Measurements from ENCODE around the gene IFI44. TPM values are rescaled to one million over a fixed set of nuclear protein-coding genes. Genes with fewer than 3 reads are reported as not detected.

The IFI44 gene
- total and polyA plus RNA-seq, 4 donors: 5.9 to 17.9 (median 9.7) TPM

- TF ChIP-seq RXRA (IDR thresholded peaks at IDR 0.05) (peak in 1 of 2 donors; percentile 35), JUND (IDR thresholded peaks at IDR 0.05) (no peak), HNF4A (conservative IDR thresholded peaks at IDR 0.05) (peak; percentile 28 to 51), RAD21 (IDR thresholded peaks at IDR 0.05) (peak in 1 of 2 donors; percentile 12), SP1 (IDR thresholded peaks at IDR 0.05) (peak; percentile 60)
- Histone ChIP-seq H3K4me1 (ENCODE audit: control insufficient read depth in 4 of 4, insufficient read depth in 4 of 4, low read length in 3 of 4) (peaks cover 4 to 14% (median 13%) of the 10 kb centered on the region in 4 donors), H3K36me3 (ENCODE audit: control insufficient read depth in 4 of 4, insufficient read depth in 3 of 4, low read depth in 1 of 4, low read length in 3 of 4) (no peaks in the 10 kb centered on the region), H3K27me3 (ENCODE audit: control insufficient read depth in 4 of 4, insufficient read depth in 4 of 4, low read length in 3 of 4) (no peaks in the 10 kb centered on the region), H3K9me3 (ENCODE audit: control insufficient read depth in 4 of 4, low read length in 3 of 4) (no peaks in the 10 kb centered on the region), H3K27ac (ENCODE audit: low read depth in 1 of 2, low read length in 2 of 2) (no peak overlapping the region), H3K9ac (ENCODE audit: low read depth in 1 of 2, low read length in 2 of 2) (no peak overlapping the region), H3K4me3 (ENCODE audit: low read depth in 1 of 3, low read length in 3 of 3) (no peak overlapping the region)
- no peak for DNase-seq (ENCODE audit: low spot score)
- WGBS: 96% methylated on average over 1 of the region's 1 CpG
Measured at GRCh38 chr1:78687315-78687714, 37.7 kb downstream of the IFI44 start.

- DNase-seq (ENCODE audit: low spot score): no peak
- no peaks in the 10 kb centered on the region for H3K36me3 ChIP-seq (ENCODE audit: control insufficient read depth in 4 of 4, insufficient read depth in 3 of 4, low read depth in 1 of 4, low read length in 3 of 4)
- no peaks in the 10 kb centered on the region for H3K27me3 ChIP-seq (ENCODE audit: control insufficient read depth in 4 of 4, insufficient read depth in 4 of 4, low read length in 3 of 4)
- peaks cover 4 to 14% (median 13%) of the 10 kb centered on the region in 4 donors for H3K4me1 ChIP-seq (ENCODE audit: control insufficient read depth in 4 of 4, insufficient read depth in 4 of 4, low read length in 3 of 4)
- WGBS: 82% methylated on average over 2 of the region's 2 CpGs
- H3K4me3 ChIP-seq (ENCODE audit: low read depth in 1 of 3, low read length in 3 of 3): no peak overlapping the region
- TF ChIP-seq ZBTB33 (IDR thresholded peaks at IDR 0.05) (no peak), RXRA (IDR thresholded peaks at IDR 0.05) (no peak), JUND (IDR thresholded peaks at IDR 0.05) (no peak)
- H3K9me3 ChIP-seq (ENCODE audit: control insufficient read depth in 4 of 4, low read length in 3 of 4): no peaks in the 10 kb centered on the region
- H3K9ac ChIP-seq (ENCODE audit: low read depth in 1 of 2, low read length in 2 of 2): no peak overlapping the region
- no peak overlapping the region for H3K27ac ChIP-seq (ENCODE audit: low read depth in 1 of 2, low read length in 2 of 2)
Measured at GRCh38 chr1:78687914-78688313, 38.3 kb downstream of the IFI44 start.

GRCh38 chr1:78688697-78689096 is 39.1 kb downstream of the IFI44 start:
- Histone ChIP-seq H3K27ac (ENCODE audit: low read depth in 1 of 2, low read length in 2 of 2) (no peak overlapping the region), H3K4me3 (ENCODE audit: low read depth in 1 of 3, low read length in 3 of 3) (no peak overlapping the region), H3K36me3 (ENCODE audit: control insufficient read depth in 4 of 4, insufficient read depth in 3 of 4, low read depth in 1 of 4, low read length in 3 of 4) (no peaks in the 10 kb centered on the region), H3K4me1 (ENCODE audit: control insufficient read depth in 4 of 4, insufficient read depth in 4 of 4, low read length in 3 of 4) (peaks cover 4 to 14% (median 13%) of the 10 kb centered on the region in 4 donors), H3K9ac (ENCODE audit: low read depth in 1 of 2, low read length in 2 of 2) (no peak overlapping the region), H3K9me3 (ENCODE audit: control insufficient read depth in 4 of 4, low read length in 3 of 4) (no peaks in the 10 kb centered on the region), H3K27me3 (ENCODE audit: control insufficient read depth in 4 of 4, insufficient read depth in 4 of 4, low read length in 3 of 4) (no peaks in the 10 kb centered on the region)
- DNase-seq (ENCODE audit: low spot score): no peak
- TF ChIP-seq SP1 (IDR thresholded peaks at IDR 0.05) (no peak), RAD21 (IDR thresholded peaks at IDR 0.05) (peak; percentile 56 to 61), GABPA (IDR thresholded peaks at IDR 0.05 in 1 of 2, conservative IDR thresholded peaks at IDR 0.05 in 1 of 2) (no peak), CTCF (IDR thresholded peaks at IDR 0.05; ENCODE audit: low read depth, low read length, missing input control) (peak; percentile 8), YY1 (IDR thresholded peaks at IDR 0.05) (no peak), REST (IDR thresholded peaks at IDR 0.05) (no peak), HNF4A (conservative IDR thresholded peaks at IDR 0.05) (no peak), FOXA1 (IDR thresholded peaks at IDR 0.05) (no peak), NR2F2 (IDR thresholded peaks at IDR 0.05) (no peak), RXRA (IDR thresholded peaks at IDR 0.05) (no peak), JUND (IDR thresholded peaks at IDR 0.05) (no peak), FOXA2 (IDR thresholded peaks at IDR 0.05) (no peak)
